ENCODE measurements around the gene SLC8A1. TPM values are rescaled to one million over a fixed set of nuclear protein-coding genes. Genes with fewer than 3 reads are reported as not detected.

The SLC8A1 gene
- total RNA-seq, 1 donor from 2014 or later, result 3.2 TPM

DNA sequence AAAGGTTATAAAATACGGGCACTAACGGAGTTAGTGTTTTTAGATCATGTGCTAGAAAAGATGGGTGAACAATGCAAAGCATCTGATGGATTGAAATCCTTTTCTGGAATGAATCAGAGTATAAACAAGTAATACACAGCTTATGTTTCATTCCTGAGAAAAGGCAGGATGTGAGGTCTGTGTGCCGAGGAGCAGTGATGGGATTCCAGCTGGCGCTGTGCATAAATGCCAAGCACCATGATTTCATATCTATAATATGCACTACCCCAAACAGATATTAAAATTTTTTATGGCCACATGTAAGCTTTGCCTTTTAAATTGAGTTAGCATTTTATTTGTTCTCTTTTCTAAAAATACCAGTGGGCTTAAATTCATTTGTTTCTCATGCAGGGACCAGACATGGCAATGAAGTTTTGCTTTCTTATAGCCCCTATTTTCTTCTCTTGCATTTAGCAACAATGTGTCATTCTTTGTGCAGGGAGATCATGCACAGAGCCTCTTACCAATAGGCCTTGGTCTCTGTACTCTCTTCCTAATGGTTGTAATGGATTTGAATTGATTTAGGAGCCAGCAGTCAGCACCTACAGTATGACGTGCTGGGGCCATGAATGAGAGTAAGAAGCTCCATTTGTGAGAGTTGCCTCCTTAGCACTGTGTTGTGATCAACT lies 323.9 kb downstream of the SLC8A1 start:
- DNase-seq (ENCODE audit: extremely low read depth, low read depth, low spot score), result no peak

GRCh38 chr2:40127146-40127545 lies 324.7 kb downstream of the SLC8A1 start:
- no peak for DNase-seq (ENCODE audit: extremely low read depth, low read depth, low spot score)

- DNase-seq (ENCODE audit: extremely low read depth, low read depth, low spot score), result no peak
Measured at GRCh38 chr2:40126006-40126405, 325.9 kb downstream of the SLC8A1 start.

DNA sequence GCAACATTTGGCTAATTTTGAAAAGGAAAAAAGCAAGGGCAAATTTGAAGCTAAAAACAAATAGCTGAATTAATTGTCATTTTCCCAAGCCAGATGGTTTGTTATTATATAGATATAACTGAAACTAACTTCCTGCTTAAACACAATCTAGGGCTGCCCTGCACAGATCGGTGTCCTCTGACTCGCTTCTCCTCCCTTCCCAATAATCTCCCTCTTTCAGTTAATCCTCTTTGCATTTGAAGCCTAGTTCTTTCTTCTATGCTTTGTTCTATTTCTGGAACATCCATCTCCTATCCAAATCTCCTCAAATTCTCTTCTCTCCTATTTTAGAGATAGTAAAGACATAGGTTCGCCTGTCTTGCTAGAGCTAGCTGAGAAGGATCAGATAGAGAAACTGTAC lies 328.1 kb downstream of the SLC8A1 start:
- no peak for DNase-seq (ENCODE audit: extremely low read depth, low read depth, low spot score)

DNA sequence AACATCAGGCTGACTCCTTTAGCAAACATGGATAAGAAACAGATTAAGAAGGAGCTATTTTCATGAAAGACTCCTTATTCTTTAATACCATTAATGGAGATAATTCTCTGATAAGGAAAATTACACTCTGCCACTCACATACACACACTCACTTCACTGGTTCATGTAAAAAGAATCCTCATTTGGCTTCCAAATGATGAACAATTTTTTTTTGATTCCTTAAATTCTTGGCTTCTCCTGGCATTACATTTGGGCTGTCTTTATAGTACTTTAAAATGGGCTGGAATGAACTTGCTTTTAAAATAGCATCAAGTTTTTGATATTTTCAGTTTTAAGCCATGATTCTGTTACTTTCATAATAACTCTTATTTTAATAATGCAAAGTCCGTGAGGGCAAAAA lies 328.6 kb downstream of the SLC8A1 start:
- no peak for DNase-seq (ENCODE audit: extremely low read depth, low read depth, low spot score)

DNA sequence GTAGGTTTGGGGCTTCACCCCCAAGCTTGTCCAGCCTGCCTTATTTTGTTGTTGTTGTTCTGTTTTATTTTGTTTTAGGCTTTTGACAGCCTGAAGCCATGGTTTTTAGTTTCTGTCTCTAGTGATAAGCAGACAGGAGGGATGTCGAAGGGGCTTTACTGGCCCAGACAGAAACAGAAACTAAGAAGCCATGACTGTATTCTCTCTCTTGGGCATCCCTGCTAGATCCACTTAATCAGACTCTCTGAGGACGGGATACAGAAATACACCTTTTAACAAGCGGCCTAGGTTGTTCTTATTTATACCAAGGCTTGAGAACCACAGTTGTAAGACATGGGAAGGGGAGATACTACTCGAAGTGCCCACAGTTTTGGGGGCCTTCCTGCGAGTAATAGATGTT lies 330.9 kb downstream of the SLC8A1 start:
- no peak for DNase-seq (ENCODE audit: extremely low read depth, low read depth, low spot score)

- no peak for DNase-seq (ENCODE audit: extremely low read depth, low read depth, low spot score)
Measured at GRCh38 chr2:40120026-40120425, 331.9 kb downstream of the SLC8A1 start.

- no peak for DNase-seq (ENCODE audit: extremely low read depth, low read depth, low spot score)
Measured at GRCh38 chr2:40118622-40119021, 333.3 kb downstream of the SLC8A1 start.

- DNase-seq (ENCODE audit: extremely low read depth, low read depth, low spot score), result no peak
Measured at GRCh38 chr2:40115894-40116293, 336.0 kb downstream of the SLC8A1 start.

DNA sequence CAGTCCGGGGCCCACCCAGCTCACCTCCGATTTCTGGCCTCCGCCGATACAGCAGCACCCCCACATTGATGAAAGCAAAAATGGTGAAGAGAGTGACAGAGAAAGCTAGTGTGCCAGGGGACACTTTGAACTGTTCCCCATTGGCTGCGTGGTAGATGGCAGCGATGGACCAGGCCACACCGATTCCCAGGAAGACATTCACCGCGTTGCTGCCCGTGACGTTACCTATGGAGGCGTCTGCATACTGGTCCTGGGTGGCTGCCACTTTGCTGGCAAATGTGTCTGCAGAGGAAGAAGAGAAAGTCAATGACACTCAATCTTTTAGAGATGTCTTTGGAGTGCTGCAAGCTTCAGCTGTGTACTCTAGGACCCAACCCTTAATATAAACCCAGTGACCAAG lies 336.5 kb downstream of the SLC8A1 start:
- no peak for DNase-seq (ENCODE audit: extremely low read depth, low read depth, low spot score)

- no peak for DNase-seq (ENCODE audit: extremely low read depth, low read depth, low spot score)
Measured at GRCh38 chr2:40113997-40114396, 337.9 kb downstream of the SLC8A1 start.

GRCh38 chr2:40113272-40113968 lies 338.5 kb downstream of the SLC8A1 start:
- no peak for DNase-seq (ENCODE audit: extremely low read depth, low read depth, low spot score)

DNA sequence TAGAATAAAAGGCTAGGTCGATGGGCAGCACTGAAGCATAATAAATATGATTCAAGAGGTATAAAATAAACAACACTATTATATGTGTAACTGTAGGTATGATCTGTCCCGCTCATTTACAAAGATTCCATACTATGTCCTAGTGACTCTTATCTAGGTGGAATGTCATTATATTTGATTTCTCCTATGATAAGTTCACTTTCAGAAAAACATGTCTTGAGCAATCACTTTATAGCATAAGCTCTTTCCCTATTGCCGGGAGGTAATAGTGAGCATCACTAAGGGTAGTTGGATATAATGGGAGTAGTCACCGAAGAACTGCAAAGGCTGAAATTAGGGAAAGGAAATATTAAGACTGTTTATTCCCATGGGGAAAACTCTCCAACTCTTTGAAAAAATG lies 342.5 kb downstream of the SLC8A1 start:
- DNase-seq (ENCODE audit: extremely low read depth, low read depth, low spot score), result no peak

DNA sequence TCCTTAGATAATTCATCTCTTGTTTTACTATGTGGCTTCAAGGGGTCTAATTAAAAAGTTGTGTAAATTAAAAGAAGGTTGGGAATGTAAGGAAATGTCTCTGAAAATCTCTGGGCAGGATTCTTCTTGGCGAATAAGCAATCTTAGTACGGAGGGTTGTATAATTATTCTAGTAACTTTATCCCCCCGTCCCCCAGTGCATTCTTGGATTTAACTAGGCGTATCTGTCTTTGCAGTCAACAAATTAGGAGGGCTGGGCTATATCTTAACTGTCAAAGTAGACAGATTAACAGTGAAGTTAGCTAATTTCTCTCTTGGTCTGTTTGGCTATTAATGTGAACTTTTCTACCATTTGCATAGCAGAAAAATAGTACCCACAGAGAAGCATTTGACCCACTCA lies 343.0 kb downstream of the SLC8A1 start:
- no peak for DNase-seq (ENCODE audit: extremely low read depth, low read depth, low spot score)

DNA sequence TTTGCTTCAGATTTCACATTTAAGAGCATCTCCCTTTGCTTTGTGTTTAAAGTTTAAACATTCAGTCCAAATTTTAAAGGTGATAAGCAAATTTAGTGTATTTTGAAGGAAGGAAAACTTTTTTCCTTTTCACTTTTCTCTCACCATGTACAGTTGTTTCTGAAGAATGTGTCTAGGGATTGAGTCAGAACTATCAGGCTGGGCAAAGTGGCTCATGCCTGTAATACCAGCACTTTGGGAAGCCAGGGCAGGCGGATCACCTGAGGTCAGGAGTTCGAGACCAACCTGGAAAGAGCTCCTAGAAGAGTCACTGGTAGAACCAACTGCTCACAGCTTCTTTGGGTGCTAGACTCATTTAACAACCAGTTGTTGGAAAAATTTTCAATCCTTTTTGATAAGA lies 345.8 kb downstream of the SLC8A1 start:
- no peak for DNase-seq (ENCODE audit: extremely low read depth, low read depth, low spot score)

DNA sequence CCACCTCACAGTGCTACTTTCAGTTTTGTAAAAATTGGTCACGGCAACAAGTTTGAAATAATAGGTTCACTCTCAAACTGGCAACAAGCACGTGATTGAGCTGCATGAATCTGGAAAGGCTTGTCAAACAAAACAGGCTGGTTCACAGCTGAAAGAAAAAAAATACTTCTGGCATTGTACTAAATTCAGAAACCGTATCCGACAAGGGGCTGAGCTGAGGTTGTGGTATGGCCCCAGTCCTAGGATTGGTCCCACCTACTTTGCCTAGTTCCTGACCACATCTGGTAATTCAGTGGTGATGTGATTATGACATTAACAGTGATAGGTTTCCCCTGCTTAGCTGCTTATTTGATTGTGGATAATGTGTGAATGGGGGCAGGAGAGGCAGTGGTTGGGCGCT lies 346.3 kb downstream of the SLC8A1 start:
- no peak for DNase-seq (ENCODE audit: extremely low read depth, low read depth, low spot score)

DNA sequence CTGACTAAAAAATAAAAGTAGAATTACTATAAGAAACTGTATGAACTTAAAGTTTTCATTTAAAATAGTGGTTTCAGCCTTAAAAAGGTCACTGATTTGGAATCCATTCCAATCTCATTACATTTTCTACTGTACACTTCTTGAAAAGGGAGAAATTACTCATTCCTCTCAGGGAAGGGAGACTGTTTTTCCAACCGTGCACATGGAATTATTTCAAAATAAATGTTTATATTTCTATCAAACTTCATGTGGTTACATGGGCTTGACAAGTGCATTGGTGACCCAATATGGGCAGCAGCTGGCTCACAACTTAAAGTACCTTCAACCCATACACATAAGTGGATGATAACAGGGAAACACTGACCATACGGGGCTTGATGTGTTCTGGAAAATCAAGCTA lies 348.3 kb downstream of the SLC8A1 start:
- no peak for DNase-seq (ENCODE audit: extremely low read depth, low read depth, low spot score)

DNA sequence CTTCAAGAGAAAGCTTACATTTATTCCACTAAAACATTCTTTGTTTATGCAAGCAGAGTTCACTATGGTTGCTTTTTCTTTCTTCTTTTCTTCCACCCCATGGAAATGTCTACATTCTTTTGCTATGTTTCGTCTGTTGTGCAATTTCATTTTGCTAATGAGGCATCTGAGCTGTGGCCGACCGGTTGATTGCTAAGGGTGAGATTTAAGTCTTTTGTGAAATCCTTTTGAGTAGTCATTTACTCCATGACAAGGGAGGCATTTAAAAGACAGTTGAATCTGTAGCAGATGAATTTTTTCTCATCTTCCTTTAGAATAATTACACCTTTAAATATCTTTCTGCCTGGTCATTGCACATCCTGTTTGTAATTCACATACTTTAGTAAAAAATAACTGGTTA lies 348.7 kb downstream of the SLC8A1 start:
- no peak for DNase-seq (ENCODE audit: extremely low read depth, low read depth, low spot score)

GRCh38 chr2:40102447-40102846 lies 349.4 kb downstream of the SLC8A1 start:
- no peak for DNase-seq (ENCODE audit: extremely low read depth, low read depth, low spot score)

GRCh38 chr2:40101131-40101575 lies 350.7 kb downstream of the SLC8A1 start:
- DNase-seq (ENCODE audit: extremely low read depth, low read depth, low spot score), result no peak

GRCh38 chr2:40100676-40101075 lies 351.2 kb downstream of the SLC8A1 start:
- DNase-seq (ENCODE audit: extremely low read depth, low read depth, low spot score), result no peak

GRCh38 chr2:40098786-40099470 lies 353.0 kb downstream of the SLC8A1 start:
- no peak for DNase-seq (ENCODE audit: extremely low read depth, low read depth, low spot score)

Data from glomerular endothelial cell (primary cell).